Activated CD4-positive, CD25-positive, alpha-beta regulatory T cell treated with anti-CD3 and anti-CD28 coated beads, Interleukin-2, amount 50 U/mL, for 24 hours (primary cell): ENCODE data around the gene CXorf49.
A peak's percentile ranks its signal among the peaks of the same experiment; 100 is the strongest.

ENCODE experiments used
- ATAC-seq, 2 donors: fragments of 150-1000 bp; cut with Tn5 transposase; one replicate each; pipeline ENCODE4 v1.10.0; 2021; ENCODE audit warnings: mild to moderate bottlenecking in 1 of 2, moderate library complexity in 1 of 2

CXorf49 gene

DNA sequence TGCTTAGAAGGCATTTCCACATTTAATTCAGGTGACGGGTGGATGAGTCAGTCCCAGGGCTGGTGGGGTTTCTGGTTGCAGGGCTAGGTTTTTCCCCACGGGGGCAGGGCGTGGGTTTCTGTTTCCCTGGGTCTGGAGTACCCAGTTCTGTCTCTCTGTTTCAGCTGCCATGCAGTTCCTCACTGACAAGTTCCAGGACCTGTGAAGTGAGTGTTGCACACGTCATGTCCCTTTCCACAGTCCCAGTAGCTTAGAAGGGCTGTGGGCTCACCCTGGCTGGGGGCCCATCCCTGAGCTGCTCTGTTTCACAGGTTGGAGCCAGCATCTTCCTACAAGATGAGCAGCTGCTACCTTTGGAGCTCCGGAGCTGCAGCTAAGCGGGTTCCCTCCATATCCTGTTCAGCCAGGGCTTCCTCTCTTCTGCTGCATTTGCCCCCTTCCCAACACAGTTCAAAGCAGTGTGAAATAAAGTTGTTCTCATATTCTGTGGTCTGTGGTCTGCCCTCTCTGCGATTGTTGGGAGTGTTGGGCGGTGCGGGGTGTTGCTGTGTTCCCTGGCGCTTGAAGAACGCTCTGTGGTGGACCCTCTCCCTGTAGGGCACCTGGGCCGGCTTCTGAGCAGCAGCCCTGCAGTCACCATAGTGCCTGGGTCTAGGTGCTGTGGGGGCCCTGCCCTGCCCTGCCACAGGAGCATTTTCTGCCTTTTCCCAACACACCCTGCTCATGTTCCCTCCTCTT, 46.9 kb downstream of the CXorf49 start:
- peak; percentile 55 to 74 for ATAC-seq

DNA sequence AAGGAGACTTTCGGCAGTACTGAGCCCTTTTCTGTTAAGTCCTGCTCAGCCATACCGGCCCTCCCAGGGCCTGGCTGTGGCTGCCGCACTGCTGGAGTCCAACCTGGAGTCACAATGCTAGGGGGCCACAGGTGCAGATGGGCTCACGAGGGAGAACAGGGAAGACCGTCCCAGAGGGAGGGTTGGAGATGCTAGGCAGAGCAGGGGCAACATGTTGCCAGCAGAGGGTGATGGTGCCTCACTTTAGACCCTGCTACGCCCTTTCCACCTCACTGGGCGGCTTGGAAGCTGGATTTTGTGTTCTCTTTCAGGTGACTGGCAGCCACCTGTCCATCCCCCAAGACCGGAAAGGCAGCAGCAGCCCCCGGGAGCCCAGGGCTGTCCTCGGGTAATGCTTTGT, 48.1 kb downstream of the CXorf49 start:
- ATAC-seq, result peak; percentile 61 to 74

DNA sequence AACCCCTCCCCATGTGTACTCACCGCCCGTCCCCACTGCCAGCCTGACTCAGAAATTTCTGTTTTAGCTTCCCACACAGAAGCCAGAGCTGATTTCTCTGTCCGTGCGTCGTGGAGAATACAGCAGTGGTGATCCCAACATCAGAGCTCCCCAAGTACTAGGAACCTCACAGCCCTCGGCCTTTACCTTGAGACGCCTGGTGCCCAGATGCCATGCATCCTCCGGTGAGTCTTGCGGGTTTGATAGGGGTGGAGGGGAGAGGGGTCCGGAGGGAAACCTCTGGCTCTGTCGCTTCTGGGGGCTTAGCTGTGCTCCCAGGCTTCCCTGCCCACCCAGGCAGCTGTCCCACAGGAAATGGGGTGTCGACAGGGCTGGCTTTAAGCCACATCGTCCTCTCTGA, 48.6 kb downstream of the CXorf49 start:
- ATAC-seq, result no peak

DNA sequence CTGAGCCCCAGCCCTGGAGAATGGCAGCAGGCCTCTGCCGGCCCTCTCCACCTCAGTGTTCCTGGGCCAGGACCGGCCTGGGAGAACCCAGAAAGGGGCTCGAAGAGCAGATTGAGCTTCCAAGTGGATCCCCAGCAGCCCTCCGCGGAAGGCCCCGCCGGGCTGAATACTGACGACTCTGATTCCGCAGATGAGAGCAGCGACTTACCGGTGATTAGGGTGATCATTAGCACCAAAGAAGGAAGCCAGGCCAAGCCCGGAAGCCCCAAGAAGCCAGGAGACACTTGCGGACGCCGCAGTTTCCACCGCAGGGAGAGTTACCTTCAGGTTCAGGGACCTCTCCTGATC, 49.9 kb downstream of the CXorf49 start:
- no peak for ATAC-seq

DNA sequence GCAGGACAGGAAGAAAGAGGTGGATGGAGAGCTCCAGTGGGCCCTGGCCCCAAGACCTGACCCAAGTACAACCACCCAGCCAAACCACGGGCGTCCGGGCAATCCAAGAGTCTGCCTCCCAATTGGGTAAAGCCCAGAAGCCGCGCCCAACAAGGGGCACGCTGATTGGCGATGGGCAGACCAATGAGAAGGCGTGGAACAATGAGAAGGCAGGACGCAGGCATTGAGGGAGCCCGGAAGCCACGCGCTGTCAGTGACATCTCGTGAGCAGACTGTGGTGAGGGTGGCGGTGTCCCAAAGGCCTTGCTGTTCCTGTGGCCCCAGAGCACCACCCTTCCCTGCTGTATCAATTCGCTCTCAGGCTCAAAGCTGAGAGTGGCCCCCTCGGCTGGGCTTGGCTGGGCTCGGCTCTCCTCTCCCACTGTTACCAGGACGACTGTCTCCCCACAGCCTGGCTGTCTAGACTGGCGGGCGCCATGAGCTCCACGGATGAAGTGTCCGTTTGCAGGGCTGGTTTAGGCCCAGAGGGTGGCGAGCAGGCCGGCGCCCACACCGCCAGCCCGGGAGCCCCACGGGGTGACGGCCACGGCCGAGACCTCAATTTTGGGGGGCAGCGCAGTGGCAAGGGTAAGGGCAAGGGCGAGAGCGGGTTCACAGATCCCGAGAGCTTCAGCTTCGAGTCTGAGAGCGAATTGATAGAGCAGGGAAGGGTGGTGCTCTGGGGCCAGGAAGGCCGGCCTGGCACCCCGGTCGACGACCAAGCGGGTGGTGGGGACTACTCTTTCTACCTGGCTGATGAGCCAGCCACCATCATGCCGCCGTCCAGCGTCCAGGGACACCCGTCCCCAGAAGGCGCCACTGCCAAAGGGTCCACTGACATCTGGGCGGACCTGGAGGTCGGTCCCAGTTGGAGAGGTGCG, 50.5 kb downstream of the CXorf49 start, which contains the start of gene LOC101059915:
Gene LOC101059915 (plus strand): TSS at position 219 of the 920 bp plus-strand sequence.
- ATAC-seq, result no peak

DNA sequence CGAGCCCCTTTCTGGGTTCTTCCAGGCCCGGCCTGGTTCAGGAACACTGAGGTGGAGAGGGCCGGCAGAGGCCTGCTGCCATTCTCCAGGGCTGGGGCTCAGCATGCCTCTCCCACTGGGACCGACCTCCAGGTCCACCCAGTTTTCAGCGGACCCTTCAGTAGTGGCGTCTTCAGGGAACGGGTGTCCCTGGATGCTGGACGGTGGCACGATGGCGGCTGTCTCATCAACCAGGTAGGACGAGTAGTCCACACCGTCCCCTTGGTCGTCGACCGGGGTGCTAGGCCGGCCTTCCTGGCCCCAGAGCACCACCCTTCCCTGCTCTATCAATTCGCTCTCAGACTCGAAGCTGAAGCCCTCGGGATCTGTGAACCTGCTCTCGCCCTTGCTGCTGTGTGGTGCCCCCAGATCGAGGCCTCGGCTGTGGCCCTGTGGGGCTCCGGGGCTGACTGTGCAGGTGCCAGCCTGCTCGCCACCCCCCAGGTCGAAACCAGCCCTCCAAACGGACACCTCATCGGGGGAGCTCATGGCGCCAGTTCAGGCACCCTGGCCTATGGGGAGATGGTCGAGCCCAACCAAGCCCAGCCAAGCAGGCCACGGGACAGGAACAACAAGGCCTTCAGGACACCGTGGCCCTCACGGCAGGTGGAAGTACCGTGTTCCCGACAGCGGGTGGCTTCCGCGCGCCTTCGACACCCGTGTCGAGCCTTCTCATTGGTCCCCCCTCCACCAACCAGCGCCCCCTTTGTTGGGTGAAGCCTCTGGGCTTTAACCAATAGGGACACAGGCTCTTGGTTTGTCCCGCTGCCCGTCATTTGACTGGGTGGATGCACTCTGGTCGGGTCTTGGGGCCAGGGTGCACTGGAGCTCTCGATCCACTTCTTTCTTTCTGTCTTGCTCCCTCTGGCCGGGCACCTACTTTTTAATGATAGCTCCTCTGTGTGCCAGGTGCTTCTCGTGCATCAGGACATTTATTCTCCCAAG, 51.6 kb downstream of the CXorf49 start:
- ATAC-seq, result no peak

DNA sequence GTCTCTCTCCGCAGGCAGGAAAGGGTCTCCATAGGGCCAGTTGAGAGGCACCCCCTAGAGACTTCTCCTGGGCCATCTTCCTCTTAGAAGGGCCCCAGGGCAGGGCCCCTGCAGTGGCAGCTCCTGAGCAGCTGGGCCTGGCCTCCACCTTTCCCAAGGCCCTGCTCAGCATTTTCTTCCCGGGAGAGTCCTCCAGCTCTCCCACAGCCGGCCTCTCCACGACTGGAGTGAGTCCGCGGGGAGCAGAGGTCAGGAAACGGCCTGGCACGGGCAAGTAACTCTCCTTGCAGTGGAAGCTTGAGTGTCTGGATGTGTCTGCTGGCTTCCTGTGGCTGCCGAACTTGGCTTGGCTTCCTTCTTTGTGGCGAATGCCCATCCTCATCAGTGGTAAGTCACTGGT, 52.3 kb downstream of the CXorf49 start:
- ATAC-seq, result no peak

DNA sequence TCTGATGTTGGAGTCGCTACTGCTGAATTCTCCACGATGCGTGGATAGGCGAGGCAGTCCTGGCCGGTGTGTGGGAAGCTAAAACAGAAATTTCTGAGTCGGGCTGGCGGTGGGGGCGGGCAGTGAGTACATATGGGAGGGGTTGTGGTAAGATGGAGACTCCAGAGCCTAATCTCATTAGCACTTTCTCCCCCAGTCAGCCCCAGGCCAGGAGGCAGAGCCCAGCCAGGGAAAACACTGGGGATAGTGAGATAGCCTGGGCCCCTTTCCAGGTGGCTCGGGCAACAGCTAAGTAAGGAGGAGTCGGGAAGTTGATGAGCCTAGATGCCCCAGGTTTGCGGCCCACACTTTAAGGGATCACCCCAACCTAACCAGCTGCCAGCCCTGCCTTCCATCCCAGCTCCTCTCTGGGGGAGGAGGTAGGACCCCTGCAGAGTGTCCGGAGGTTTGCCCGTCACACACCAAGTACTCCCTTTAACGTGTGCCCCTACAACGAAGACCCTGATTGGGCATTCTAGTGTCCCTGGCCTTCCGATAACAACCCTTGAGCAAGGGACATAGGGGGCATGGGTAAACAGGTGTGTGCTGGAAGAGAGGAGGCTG, 53.1 kb downstream of the CXorf49 start:
- ATAC-seq, result no peak
